Testis (tissue), 3 donors: ENCODE data around the gene KCNQ1. TPM values are rescaled to one million over a fixed set of nuclear protein-coding genes. Genes with fewer than 3 reads are reported as not detected.

ENCODE experiments used
- DNase-seq: peaks from one replicate; pipeline ENCODE4 v3.0.0-alpha.2; 2019
- H3K27ac ChIP-seq, 2 donors: fragments of 200-600 bp; sonication (generic); one replicate each; pipeline ENCODE4 v1.5.1; 2019
- H3K27me3 ChIP-seq: fragments of 200-600 bp; sonication (generic); one replicate; pipeline ENCODE4 v1.5.1; 2019
- H3K36me3 ChIP-seq: fragments of 200-600 bp; sonication (generic); one replicate; pipeline ENCODE4 v1.5.1; 2017; ENCODE audit warnings: low read depth; ENCODE audit errors: missing control alignments
- H3K4me1 ChIP-seq: fragments of 200-600 bp; sonication (generic); one replicate; pipeline ENCODE4 v1.5.1; 2019
- H3K4me3 ChIP-seq, 2 donors: fragments of 200-600 bp; sonication (generic); one replicate each; pipeline ENCODE4 v1.5.1; 2017 to 2019
- H3K9me3 ChIP-seq: fragments of 200-600 bp; sonication (generic); one replicate; pipeline ENCODE4 v1.5.1; 2017
- POLR2A ChIP-seq: fragments of 450-650 bp; IDR thresholded peaks from one replicate; pipeline ENCODE4 v1.6.1; 2017; ENCODE audit warnings: antibody characterized with exemption, mild to moderate bottlenecking, moderate library complexity
- WGBS, 2 donors: methylation state at CpG; one replicate each; pipeline ENCODE4 v1.1.5; 2018; 5-methylcytosine and 5-hydroxymethylcytosine counted together
- intact Hi-C: fragments of 100-400 bp; cut with DNase I; formaldehyde crosslinking; loops from one replicate; pipeline ENCODE4 v1.15.1; 2023; ENCODE audit warnings: low total_unique reads
- polyA plus RNA-seq: library from polyadenylated mRNA; stranded (reverse); fragments of 350-450 nt; fragmentation: Illumina TruSeq; extraction: RNeasy Lipid Tissue Mini Kit (QIAGEN cat#74804); gene quantifications from one replicate; pipeline ENCODE4 v1.2.3, GENCODE V29; 2014; ENCODE audit warnings: low read depth, low replicate concordance; ENCODE audit not compliant: insufficient read depth
- total RNA-seq, 2 donors: library from RNA; depleted of rRNA; stranded (reverse); fragments of >200 nt; gene quantifications; one replicate each; pipeline ENCODE4 v1.2.3, GENCODE V29; 2016
- TF ChIP-seq, protein P1 (sequence below), 3 experiments: fragments of 450-650 bp in 2 of 3; fragments of 200-600 bp in 1 of 3; sonication (generic) in 1 of 3; IDR thresholded peaks; one replicate each; pipeline ENCODE4 v1.5.1; 2016 to 2019; ENCODE audit warnings: antibody characterized with exemption in 3 of 3, mild to moderate bottlenecking in 2 of 3, moderate library complexity in 1 of 3

KCNQ1 gene
- total and polyA plus RNA-seq, 3 donors from 2014 or later, result 6.0 to 24.2 (median 12.8) TPM

DNA sequence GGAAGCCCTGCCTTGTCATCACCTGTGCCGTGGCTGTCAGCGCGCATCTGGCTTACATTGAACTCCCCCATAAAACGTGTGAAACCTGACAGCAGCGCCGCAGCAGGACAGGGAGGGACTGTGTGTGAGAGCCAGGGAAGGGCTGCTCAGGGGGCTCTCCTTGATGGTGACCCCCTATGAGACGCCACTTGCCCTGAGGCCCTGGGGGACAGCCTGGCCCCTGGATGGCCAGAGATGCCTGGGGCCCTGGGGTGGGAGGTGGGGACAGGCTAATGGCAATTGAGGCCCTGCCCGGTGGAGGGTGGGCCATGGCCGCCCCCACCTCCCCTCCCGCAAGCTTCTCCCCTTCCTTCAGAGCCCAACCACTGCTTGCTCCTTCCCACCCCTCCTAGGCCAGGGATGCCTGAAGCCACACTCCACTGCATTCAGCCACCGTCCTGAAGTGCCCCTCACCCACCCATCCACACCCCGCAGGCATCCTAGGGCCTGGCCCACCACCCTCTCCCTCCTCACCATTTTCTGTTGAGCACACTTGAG lies 290.3 kb downstream of the KCNQ1 start:
- Histone ChIP-seq H3K27ac (no peak overlapping the region), H3K27me3 (no peaks in the 10 kb centered on the region), H3K4me1 (no peaks in the 10 kb centered on the region), H3K9me3 (no peaks in the 10 kb centered on the region), H3K36me3 (no peaks in the 10 kb centered on the region), H3K4me3 (no peak overlapping the region)
- WGBS, 2 donors, result 94 to 100% methylated on average over 2 to 12 of the region's 12 CpGs
- TF ChIP-seq, protein P1, sequence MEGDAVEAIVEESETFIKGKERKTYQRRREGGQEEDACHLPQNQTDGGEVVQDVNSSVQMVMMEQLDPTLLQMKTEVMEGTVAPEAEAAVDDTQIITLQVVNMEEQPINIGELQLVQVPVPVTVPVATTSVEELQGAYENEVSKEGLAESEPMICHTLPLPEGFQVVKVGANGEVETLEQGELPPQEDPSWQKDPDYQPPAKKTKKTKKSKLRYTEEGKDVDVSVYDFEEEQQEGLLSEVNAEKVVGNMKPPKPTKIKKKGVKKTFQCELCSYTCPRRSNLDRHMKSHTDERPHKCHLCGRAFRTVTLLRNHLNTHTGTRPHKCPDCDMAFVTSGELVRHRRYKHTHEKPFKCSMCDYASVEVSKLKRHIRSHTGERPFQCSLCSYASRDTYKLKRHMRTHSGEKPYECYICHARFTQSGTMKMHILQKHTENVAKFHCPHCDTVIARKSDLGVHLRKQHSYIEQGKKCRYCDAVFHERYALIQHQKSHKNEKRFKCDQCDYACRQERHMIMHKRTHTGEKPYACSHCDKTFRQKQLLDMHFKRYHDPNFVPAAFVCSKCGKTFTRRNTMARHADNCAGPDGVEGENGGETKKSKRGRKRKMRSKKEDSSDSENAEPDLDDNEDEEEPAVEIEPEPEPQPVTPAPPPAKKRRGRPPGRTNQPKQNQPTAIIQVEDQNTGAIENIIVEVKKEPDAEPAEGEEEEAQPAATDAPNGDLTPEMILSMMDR (IDR thresholded peaks at IDR 0.05), result no peak
- no peak for TF ChIP-seq POLR2A
- intact Hi-C loops, result no loop called here
- no peak for DNase-seq

DNA sequence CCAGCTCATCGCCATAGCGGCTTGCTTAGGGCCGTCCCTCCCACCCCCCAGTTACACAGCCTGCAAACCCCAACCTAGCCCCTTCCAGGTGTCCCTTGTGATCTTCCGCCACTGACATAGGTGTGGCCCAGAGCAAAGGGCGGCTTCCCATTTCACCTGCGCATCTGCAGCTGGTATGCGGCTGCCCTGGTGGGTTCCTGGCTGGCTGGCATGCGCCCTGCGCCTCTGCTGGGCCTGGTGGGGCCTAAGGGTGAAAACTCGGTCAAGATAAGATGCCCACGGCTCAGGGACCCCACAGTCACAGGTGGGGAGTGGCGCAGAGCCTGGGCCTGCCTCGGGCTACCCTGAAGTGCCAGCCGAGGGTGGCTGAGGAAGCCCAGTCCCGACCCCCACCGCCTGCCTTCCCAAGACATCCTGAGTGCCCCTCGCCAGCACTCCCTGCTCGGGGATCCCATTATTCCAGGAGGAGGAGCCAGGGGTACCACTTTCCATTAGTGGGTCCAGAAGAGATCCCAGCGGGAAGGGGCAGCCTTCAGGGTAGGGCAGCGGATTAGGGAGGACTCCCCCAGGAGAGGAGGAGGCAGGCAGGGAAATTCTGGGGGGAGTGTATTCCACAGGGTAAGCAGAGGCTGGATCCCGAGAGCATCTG lies 291.9 kb downstream of the KCNQ1 start:
- Histone ChIP-seq H3K27ac (no peak overlapping the region), H3K4me3 (no peak overlapping the region), H3K36me3 (no peaks in the 10 kb centered on the region), H3K9me3 (no peaks in the 10 kb centered on the region), H3K27me3 (no peaks in the 10 kb centered on the region), H3K4me1 (peaks cover 10% of the 10 kb centered on the region)
- no peak for TF ChIP-seq POLR2A
- TF ChIP-seq, protein P1 (IDR thresholded peaks at IDR 0.05), result no peak
- intact Hi-C loops, result no loop called here
- WGBS, 2 donors, result 97 to 98% methylated on average over 7 to 21 of the region's 21 CpGs
- no peak for DNase-seq

DNA sequence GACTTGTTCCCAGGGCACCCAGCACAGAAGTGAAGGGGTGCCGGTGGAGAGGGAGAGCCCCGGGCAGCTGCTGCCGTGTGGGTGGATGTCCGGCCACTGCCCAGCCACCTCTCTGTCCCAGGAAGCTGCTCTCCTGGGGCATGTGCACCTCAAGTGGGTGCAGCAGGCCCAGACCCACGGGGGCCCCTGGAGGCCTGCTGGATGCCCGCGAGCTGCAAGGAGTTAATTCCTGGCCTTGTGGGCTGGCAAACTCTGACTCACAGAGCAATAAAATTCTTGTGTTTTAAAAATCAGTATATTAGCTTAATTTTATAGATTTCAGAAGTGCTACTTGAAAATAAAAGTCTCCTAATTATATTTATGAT lies 292.4 kb downstream of the KCNQ1 start:
- Histone ChIP-seq H3K36me3 (no peaks in the 10 kb centered on the region), H3K4me3 (no peak overlapping the region), H3K9me3 (no peaks in the 10 kb centered on the region), H3K27me3 (no peaks in the 10 kb centered on the region), H3K27ac (no peak overlapping the region), H3K4me1 (peaks cover 15% of the 10 kb centered on the region)
- WGBS, 2 donors, result 89 to 100% methylated on average over 1 to 7 of the region's 7 CpGs
- intact Hi-C loops, result no loop called here
- no peak for DNase-seq
- no peak for TF ChIP-seq POLR2A
- TF ChIP-seq, protein P1 (IDR thresholded peaks at IDR 0.05), result no peak

DNA sequence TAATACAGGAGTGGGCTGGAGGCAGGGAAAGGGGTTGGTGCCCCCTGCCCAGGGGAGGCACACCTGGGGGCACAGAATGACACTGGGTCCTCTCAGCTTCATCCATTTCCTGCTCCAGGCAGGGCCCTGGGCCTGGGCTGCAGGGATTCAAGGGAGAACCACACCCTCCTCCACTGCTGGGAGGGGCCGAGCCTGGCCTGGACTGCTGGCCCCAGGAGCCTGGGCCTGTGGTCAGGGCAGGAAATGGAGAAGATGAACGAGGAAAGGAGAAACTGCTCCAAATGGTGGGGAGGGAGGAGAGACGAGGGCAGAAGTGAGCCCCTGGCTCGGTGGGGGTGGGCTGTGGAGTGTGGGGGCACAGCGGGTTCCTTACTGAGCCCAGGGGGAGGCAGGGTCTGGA lies 293.1 kb downstream of the KCNQ1 start:
- no peak overlapping the region for H3K4me3 ChIP-seq
- H3K9me3 ChIP-seq, result no peaks in the 10 kb centered on the region
- no peak overlapping the region for H3K27ac ChIP-seq
- DNase-seq, result no peak
- TF ChIP-seq POLR2A, result no peak
- TF ChIP-seq, protein P1 (IDR thresholded peaks at IDR 0.05), result no peak
- H3K36me3 ChIP-seq, result no peaks in the 10 kb centered on the region
- H3K27me3 ChIP-seq, result no peaks in the 10 kb centered on the region
- 80 to 82% methylated on average over 5 of the region's 5 CpGs for WGBS, 2 donors
- intact Hi-C loops, result no loop called here
- H3K4me1 ChIP-seq, result peaks cover 16% of the 10 kb centered on the region
